Keratinocyte (primary cell): ENCODE data around the gene NMNAT2.

ENCODE experiments used
- EZH2 ChIP-seq: IDR thresholded peaks from one replicate; pipeline ENCODE4 v1.6.1; 2012; ENCODE audit warnings: inconsistent platforms, mild to moderate bottlenecking, low read length, moderate library complexity
- TF ChIP-seq, protein P1 (sequence below), 3 experiments: IDR thresholded peaks in 1 of 3; conservative IDR thresholded peaks in 1 of 3; optimal IDR thresholded peaks in 1 of 3; 2 replicates in 2 of 3; 3 replicates in 1 of 3; pipeline versions ENCODE3 to v1.5.1; 2011; ENCODE audit warnings: low read length in 3 of 3, mild to moderate bottlenecking in 3 of 3, moderate library complexity in 2 of 3, control low read depth in 1 of 3, inconsistent platforms in 1 of 3; ENCODE audit not compliant: insufficient read depth in 2 of 3; ENCODE audit errors: extremely low read depth in 1 of 3

GRCh38 chr1:183423541-183423940, 5.4 kb upstream of the NMNAT2 start:
- TF ChIP-seq EZH2, result no peak
- TF ChIP-seq, protein P1, sequence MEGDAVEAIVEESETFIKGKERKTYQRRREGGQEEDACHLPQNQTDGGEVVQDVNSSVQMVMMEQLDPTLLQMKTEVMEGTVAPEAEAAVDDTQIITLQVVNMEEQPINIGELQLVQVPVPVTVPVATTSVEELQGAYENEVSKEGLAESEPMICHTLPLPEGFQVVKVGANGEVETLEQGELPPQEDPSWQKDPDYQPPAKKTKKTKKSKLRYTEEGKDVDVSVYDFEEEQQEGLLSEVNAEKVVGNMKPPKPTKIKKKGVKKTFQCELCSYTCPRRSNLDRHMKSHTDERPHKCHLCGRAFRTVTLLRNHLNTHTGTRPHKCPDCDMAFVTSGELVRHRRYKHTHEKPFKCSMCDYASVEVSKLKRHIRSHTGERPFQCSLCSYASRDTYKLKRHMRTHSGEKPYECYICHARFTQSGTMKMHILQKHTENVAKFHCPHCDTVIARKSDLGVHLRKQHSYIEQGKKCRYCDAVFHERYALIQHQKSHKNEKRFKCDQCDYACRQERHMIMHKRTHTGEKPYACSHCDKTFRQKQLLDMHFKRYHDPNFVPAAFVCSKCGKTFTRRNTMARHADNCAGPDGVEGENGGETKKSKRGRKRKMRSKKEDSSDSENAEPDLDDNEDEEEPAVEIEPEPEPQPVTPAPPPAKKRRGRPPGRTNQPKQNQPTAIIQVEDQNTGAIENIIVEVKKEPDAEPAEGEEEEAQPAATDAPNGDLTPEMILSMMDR (optimal IDR thresholded peaks at IDR 0.05 in 1 of 3, IDR thresholded peaks at IDR 0.05 in 1 of 3, conservative IDR thresholded peaks at IDR 0.05 in 1 of 3; ENCODE audit: extremely low read depth in 1 of 3, insufficient read depth in 2 of 3, low read length in 3 of 3), result no peak
